Camera-type eye (tissue), 1 donor: ENCODE data around the gene YTHDC1. TPM values are rescaled to one million over a fixed set of nuclear protein-coding genes. Genes with fewer than 3 reads are reported as not detected.

ENCODE experiments used
- total RNA-seq: library from RNA; depleted of rRNA; stranded (reverse); fragments of >200 nt; gene quantifications from one replicate; pipeline ENCODE4 v1.2.3, GENCODE V29; 2014

The YTHDC1 gene
- 175 TPM for total RNA-seq

DNA sequence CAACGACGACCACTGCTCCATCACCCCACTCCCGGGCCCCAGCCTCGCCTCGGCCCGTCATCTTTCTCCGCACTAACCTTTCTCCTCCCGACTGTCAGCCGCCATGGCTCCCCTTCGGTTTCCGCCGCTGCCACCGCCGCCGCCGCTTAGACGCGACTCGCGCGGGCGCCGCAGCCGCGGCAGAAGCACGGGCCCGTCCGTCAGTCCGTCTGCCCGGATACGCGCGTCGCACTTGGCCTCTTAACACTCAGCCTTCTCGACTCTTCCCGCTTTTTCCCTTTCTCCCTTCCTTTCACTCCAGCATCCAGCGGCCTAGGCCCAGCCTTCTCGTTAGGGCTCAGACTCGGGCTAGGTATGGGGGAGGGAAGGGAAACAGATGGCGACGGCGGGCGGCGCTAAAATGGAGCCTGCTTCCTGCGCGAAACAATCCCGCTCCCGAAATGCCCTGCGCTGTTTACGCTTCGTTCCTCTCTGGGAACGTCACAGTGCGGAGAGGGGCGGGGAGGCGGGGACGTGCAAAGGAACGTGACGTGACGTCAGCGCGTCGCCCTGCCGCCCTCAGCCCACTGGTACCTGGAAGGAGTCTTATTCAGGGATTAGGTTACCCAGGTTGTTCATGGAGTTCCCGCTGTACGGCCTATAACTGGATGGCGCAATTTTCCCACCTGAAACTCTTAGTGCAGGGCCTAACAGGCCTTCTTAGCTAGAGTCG, at the start of gene YTHDC1:
Gene YTHDC1, minus strand, starts transcription at position 442 of the 712 bp plus-strand sequence. Its CDS starts 337 bp downstream, at position 105.

Other genes with a start within 250 kb of the YTHDC1 start
- not detected for gene TMPRSS11F, start 220.2 kb downstream of the YTHDC1 start, total RNA-seq
- gene TMPRSS11B, start 104.4 kb downstream of the YTHDC1 start, total RNA-seq, result 0.44 TPM
- not detected for gene TMPRSS11E, start 97.4 kb upstream of the YTHDC1 start, total RNA-seq
- gene UGT2B17, start 226.2 kb upstream of the YTHDC1 start, total RNA-seq, result not detected